ENCODE results near the gene TMUB1. TPM values are rescaled to one million over a fixed set of nuclear protein-coding genes. Genes with fewer than 3 reads are reported as not detected.

Gene TMUB1
- polyA plus RNA-seq, 3 donors from 2014 or later: 47.5 to 57.5 (median 49.6) TPM

DNA sequence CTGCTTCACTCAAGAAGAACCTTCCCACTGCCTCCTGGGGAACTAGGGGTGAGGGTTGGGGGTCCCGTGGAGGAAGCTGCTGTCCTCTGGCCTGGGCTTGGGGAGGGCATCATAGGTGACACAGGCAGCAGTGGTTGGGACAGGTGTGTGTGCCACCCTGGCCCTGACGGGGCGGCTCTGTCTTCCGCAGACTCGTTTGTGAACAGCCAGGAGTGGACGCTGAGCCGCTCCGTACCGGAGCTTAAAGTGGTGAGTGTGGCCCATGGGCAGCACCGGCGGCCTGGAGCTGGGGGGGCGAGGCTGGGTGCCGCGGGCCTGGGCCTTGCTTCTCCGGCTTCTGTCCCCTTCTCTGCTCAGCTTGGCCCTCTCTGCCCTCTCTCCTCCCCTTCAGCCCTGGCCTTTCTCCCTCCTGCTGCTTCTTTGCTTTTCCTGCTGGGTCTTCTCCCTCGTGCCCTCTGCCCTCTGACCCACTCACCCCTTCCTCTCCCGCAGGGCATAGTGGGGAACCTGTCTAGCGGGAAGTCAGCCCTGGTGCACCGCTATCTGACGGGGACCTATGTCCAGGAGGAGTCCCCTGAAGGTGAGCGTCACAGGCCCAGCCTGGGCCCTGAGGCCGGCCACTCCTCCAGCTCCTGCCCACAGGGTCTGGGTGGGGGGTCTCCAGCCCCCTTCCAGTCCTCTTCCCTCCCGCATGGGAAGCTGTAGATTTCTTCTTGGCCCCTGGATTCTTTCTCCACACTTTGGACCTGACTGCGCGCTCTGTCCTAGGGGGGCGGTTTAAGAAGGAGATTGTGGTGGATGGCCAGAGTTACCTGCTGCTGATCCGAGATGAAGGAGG is 33.5 kb upstream of the TMUB1 start:
- H3K36me3 Mint-ChIP-seq: peaks cover 4 to 16% (median 5%) of the 10 kb centered on the region in 3 donors

DNA sequence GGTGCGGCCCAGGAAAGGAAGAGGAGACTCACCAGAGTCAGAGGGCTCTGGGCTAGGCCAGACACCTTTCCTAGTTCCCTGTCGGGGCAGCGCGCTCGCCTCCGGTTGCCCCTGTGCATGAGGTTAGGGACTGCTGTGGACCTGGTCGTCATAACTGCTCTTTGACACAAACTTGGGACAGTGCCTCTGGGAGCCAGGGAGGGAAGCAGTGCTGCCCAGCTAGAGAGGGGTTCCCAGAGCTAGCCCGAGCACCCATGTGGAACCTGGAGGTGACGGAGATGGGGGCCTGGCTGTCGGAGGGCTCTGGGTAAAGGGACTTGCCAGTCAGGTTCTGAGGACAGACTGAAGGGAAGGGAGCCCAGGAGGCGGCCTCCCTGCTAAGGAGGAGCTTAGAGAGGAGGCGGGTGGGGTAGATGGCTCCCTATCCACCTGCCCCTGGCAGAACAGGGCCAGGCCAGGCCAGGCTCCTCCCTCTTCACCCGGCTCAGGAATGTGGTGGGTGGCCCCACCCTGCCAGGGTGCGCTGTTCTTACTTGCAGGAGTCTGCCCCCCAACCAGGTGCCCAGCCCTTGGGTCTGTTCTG is 32.6 kb upstream of the TMUB1 start:
- Mint-ChIP-seq H3K27ac (no peak overlapping the region), H3K9me3 (no peaks in the 10 kb centered on the region)
- no peak for DNase-seq

More for the DNA sequence above, 33.5 kb upstream of the TMUB1 start:
- H3K9me3 Mint-ChIP-seq: no peaks in the 10 kb centered on the region
- H3K27me3 Mint-ChIP-seq (ENCODE audit: low read depth in 3 of 3): peaks cover 2 to 5% (median 3%) of the 10 kb centered on the region in 3 donors
- no peak for DNase-seq
- peak overlapping the region in 2 of 5 donors; percentile 11 to 33 for H3K4me3 Mint-ChIP-seq
- H3K4me1 Mint-ChIP-seq: peaks cover 0 to 6% of the 10 kb centered on the region in 2 donors
- no peak overlapping the region for H3K27ac Mint-ChIP-seq

DNA sequence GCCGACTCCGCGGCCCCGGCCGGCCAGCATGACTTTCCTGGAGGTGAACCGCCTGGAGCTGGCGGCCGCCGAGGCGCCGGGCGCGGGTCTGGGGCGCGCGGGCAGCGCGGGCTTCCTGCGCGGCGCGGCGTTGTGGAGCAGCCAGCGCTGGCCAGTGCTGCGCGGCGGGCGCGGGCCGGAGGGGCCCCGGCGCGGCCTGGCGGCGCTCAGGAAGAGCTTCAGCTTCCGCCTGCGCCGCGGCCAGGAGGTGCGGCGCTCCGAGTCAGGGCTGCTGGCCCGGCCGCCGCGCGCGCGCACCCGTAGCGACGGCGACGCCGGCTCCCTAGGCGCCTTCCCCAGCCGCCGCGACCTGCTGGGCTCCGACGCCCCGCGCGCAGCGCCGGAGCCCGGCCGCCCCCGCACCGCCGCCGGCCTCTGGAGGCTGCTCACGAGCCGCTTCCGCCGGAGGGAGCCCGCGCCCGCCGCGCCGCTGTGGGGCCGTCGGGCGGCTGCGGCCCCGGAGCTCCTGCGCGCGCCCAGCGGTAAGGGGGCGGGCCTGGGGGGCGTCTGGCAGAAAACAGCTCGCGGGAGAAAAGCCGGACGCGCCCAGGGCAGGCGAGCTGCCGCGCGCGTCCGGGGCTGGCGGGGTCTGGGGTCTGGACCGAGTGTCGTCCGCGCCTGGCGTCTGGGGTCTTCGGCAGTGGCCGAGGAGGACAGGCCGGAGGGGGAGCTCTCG is 32.0 kb upstream of the TMUB1 start:
- H3K9me3 Mint-ChIP-seq: no peaks in the 10 kb centered on the region
- H3K36me3 Mint-ChIP-seq: peaks cover 0 to 8% (median 0%) of the 10 kb centered on the region in 3 donors
- no peak overlapping the region for H3K27ac Mint-ChIP-seq
- H3K4me1 Mint-ChIP-seq: peaks cover 0 to 8% of the 10 kb centered on the region in 2 donors
- peaks cover 2 to 5% (median 4%) of the 10 kb centered on the region in 3 donors for H3K27me3 Mint-ChIP-seq (ENCODE audit: low read depth in 3 of 3)
- DNase-seq: peak in 1 of 3 donors; percentile 21
- peak overlapping the region; percentile 35 to 66 (median 51) for H3K4me3 Mint-ChIP-seq

More for the DNA sequence above, 32.6 kb upstream of the TMUB1 start:
- peaks cover 0 to 6% of the 10 kb centered on the region in 2 donors for H3K4me1 Mint-ChIP-seq
- peaks cover 2 to 5% (median 3%) of the 10 kb centered on the region in 3 donors for H3K27me3 Mint-ChIP-seq (ENCODE audit: low read depth in 3 of 3)
- peak overlapping the region; percentile 35 to 66 (median 51) for H3K4me3 Mint-ChIP-seq
- peaks cover 0 to 11% (median 0%) of the 10 kb centered on the region in 3 donors for H3K36me3 Mint-ChIP-seq

DNA sequence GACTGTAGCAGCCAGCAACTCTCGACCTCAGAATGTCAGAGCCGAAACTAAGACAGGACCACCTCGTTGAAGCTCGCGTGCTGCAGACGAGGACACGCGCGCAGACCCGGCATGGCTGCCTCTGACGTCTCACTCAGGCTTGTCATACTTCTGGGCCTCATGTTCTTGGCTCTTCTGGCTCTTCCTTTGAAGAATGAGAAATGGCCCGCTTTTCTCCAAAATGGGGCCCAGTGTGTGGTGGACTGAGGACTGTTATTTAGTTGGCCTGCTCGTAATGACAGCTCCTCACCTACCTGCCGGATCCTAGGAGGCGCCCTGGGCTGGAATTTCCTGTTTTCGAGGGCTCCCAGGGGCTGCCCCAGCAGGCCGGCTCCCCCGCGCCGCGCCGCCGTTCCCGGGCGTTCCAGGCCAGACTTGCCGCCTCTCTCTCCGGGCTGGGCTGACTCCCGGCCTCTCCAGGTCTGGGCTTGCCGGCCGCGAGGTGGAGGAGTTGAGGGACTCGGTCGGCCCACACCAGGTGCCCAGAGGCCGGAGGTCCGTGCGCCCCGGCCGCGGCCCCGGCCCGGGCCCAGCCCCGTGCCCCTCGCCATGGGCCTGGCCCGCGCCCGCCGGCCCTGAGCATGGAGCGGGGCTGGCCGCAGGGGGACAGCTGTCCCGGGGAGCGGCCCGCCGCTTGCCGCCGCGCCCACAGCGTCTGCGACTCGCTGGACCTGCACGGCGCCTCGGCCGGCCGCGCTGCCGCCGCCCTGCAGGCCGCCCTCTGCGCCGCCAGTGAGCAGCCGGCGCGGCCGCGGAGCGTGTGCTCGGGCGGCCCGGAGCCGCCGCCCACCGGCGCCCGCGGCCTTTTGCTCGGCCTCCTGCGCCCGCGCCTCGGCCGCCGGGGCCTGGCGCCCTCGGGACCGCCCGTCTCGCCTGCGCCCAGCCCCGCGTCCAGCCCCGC is 31.1 kb upstream of the TMUB1 start:
- peak overlapping the region; percentile 26 to 60 (median 30) for H3K4me3 Mint-ChIP-seq
- peaks cover 0 to 8% (median 0%) of the 10 kb centered on the region in 3 donors for H3K36me3 Mint-ChIP-seq
- DNase-seq: no peak
- H3K27me3 Mint-ChIP-seq (ENCODE audit: low read depth in 3 of 3): peaks cover 2 to 6% (median 5%) of the 10 kb centered on the region in 3 donors
- no peaks in the 10 kb centered on the region for H3K9me3 Mint-ChIP-seq
- no peak overlapping the region for H3K27ac Mint-ChIP-seq
- H3K4me1 Mint-ChIP-seq: peaks cover 0 to 10% of the 10 kb centered on the region in 2 donors

DNA sequence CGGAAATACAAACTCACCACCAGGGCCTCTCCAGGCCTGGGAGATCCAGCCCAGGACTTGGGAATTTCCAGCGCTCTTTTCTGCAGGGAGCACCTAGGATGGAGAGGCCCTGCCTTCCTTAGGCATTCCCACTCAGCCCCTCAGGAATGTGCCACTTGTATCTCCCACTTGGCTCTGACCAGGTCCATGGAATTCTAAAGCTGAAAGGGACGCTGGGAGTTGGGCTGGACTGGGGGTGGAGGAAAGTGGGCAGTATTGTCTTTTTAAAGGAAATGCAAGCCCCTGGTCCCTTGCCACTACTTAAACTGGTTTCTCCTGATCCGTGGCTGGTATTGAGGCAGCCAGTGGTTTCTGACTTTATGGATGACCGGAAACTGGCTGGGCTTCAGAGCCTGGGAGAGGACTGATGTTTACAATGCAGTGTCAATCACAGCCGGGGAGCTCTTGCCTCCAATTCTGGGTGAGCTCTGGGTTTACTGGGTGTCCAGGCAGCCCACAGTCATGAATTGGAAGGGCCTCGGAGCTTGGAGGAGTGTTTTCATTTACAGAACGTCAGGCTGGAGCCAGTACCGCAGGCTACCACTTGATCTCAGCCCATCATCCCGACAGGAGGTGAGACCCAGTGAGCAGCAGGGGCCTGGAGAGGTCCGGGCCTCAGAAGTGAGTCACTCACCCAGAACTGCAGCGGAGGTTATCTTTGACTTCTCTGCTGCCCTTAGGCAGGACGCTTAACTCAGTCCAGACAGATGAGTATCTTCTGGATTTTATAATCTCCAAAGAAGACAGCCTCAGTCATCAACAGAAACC is 30.3 kb upstream of the TMUB1 start:
- Mint-ChIP-seq H3K36me3 (peaks cover 0 to 1% (median 0%) of the 10 kb centered on the region in 3 donors), H3K27me3 (ENCODE audit: low read depth in 3 of 3) (peaks cover 2 to 6% (median 6%) of the 10 kb centered on the region in 3 donors), H3K4me3 (peak overlapping the region; percentile 26 to 60 (median 30)), H3K9me3 (no peaks in the 10 kb centered on the region), H3K4me1 (peaks cover 0 to 10% of the 10 kb centered on the region in 2 donors), H3K27ac (no peak overlapping the region)
- no peak for DNase-seq

DNA sequence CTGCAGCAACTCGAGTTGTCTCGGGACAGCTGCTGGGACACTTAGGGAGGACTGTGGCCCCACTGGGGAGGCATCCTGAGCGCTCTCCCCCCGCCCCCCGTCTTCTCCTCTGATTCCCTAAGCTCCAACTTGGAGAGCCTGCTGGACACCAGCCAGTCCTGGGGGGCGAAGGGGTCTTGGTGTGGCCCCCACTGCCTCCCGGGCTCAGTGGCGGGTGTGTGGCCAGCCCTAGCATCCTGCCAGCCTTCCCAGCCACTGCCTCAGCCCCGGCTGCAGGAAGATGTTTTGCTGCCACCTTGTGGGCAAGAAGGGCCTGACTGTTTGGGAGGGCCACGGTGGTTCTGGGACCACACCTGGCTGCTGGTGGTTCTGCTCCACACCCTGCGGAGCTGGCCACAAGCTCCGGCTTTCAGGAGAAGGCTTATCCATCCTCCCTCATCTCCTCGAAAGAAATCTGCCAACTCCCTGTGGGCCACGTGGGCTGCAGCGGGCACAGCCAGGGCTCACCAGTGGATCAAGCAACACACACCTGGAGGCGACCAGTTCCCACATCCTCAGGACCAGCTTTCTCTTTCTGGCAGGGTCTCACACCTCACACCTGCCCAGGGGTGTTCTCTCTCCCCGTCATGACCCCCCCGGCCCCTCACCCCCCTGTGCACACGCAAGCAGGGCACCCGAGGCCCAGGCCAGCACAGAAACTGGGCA is 27.8 kb upstream of the TMUB1 start:
- Mint-ChIP-seq H3K27me3 (ENCODE audit: low read depth in 3 of 3) (peaks cover 2 to 6% (median 6%) of the 10 kb centered on the region in 3 donors), H3K36me3 (no peaks in the 10 kb centered on the region), H3K9me3 (no peaks in the 10 kb centered on the region), H3K27ac (no peak overlapping the region), H3K4me3 (no peak overlapping the region), H3K4me1 (peaks cover 0 to 10% of the 10 kb centered on the region in 2 donors)
- peak; percentile 66 to 71 (median 66) for DNase-seq

DNA sequence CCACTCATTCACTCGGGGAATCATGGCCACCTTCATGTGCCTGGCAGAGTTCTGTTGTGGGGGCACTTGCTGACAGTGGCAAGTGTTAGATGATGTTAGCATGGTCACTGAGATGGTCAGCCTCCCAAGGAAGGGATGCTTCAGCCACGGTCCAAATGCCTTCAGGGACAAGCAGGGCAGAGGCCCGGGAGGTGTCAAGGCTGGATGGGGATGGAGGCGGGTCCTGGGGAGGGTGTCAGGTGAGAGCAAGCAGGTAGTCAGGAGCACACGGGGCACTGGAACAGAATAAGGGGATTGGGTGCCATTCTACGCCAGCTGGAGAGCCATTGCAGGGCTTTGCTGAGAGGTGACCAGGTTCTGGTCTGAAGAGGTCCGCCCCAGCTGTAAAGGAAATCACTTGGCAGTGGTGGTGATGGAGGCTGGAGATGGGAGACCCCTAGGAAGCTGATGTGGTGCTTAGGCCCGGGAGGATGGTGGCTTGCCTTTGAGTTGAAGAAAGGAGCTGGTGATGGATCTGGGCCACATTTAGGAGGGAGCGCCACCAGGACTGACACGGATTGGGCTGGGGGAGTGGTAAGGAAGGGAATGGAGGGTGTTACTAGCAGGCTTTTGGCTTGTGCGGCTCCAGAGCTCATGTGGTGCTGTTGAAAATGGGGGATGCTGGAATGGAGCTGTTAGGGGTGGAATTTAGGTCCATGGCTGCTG is 27.1 kb upstream of the TMUB1 start:
- DNase-seq: no peak
- Mint-ChIP-seq H3K27me3 (ENCODE audit: low read depth in 3 of 3) (peaks cover 2 to 6% (median 3%) of the 10 kb centered on the region in 3 donors), H3K4me3 (no peak overlapping the region), H3K4me1 (peaks cover 0 to 6% of the 10 kb centered on the region in 2 donors), H3K36me3 (no peaks in the 10 kb centered on the region), H3K27ac (peak overlapping the region in 1 of 6 donors; percentile 23), H3K9me3 (no peaks in the 10 kb centered on the region)

DNA sequence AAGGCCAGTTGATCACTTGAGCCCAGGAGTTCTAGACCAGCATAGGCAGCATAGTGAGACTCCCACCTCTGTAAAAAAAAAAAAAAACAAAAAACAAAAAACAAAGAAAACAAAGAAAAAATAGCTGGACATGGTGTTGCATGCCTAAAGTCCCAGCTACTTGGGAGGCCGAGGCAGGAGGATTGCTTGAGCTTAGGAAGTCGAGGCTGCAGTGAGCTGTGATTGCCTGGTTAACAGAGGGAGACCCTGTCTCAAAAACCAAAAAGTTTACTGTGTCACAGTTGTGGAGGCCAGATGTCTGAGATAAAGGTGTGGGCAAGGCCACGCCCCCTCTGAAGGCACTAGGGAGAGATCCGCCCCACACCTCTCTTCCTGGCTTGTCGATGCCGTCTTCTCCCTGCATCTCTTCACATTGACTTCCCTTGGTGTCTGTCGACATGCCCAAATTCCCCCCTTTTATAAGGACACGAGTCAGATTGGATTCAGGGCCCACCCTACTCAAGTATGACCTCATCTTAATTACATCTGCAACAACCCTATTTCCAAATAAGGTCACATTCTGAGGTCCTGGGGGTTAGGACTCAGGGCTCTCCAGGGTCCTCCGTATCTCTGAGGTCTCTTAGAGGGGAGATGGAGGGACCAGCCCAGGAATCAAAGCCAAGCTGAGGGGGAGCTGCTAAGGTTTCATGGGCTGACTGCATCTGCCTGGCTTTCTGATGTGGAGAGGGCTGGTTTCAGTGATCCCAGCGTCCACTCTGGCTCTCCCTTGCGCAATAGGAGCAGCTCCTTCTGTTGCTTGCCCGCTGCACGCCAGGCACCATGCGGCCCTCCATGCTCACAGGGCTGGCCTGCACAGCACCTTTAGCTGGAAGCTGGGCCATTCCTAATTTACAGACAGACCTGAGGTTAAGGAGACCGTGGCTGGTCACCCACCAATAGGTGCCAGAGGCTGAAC is 26.1 kb upstream of the TMUB1 start:
- H3K27ac Mint-ChIP-seq: no peak overlapping the region
- H3K4me1 Mint-ChIP-seq: peaks cover 0 to 6% of the 10 kb centered on the region in 2 donors

DNA sequence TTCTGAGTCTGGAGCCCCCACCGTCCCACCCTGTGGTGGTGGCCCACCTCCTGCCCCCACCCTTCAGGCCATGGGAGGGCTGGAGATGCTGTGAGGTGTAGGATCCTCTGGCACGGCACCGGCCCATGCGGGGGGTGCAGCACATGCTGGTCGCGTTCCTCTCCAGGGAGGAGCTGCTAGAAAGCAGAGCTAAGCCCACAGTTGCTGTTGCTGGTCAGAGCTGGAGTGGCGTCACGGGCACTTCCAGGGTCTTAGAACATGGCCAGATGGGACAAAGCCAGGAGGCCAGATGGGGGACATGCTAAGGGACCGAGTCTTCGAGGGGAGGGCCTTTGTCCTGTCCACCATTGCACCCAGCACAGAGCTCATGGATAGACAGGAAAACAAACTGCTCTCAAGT is 24.6 kb upstream of the TMUB1 start:
- Mint-ChIP-seq H3K27ac (no peak overlapping the region), H3K27me3 (ENCODE audit: low read depth in 3 of 3) (peaks cover 0 to 4% (median 3%) of the 10 kb centered on the region in 3 donors), H3K4me3 (no peak overlapping the region), H3K4me1 (peaks cover 0 to 6% of the 10 kb centered on the region in 2 donors), H3K36me3 (peaks cover 0 to 5% (median 0%) of the 10 kb centered on the region in 3 donors), H3K9me3 (no peaks in the 10 kb centered on the region)
- no peak for DNase-seq

More for the DNA sequence above, 26.1 kb upstream of the TMUB1 start:
- no peak for DNase-seq
- H3K27me3 Mint-ChIP-seq (ENCODE audit: low read depth in 3 of 3): peaks cover 2 to 6% (median 3%) of the 10 kb centered on the region in 3 donors
- no peaks in the 10 kb centered on the region for H3K9me3 Mint-ChIP-seq
- no peak overlapping the region for H3K4me3 Mint-ChIP-seq
- peaks cover 0 to 5% (median 0%) of the 10 kb centered on the region in 3 donors for H3K36me3 Mint-ChIP-seq

DNA sequence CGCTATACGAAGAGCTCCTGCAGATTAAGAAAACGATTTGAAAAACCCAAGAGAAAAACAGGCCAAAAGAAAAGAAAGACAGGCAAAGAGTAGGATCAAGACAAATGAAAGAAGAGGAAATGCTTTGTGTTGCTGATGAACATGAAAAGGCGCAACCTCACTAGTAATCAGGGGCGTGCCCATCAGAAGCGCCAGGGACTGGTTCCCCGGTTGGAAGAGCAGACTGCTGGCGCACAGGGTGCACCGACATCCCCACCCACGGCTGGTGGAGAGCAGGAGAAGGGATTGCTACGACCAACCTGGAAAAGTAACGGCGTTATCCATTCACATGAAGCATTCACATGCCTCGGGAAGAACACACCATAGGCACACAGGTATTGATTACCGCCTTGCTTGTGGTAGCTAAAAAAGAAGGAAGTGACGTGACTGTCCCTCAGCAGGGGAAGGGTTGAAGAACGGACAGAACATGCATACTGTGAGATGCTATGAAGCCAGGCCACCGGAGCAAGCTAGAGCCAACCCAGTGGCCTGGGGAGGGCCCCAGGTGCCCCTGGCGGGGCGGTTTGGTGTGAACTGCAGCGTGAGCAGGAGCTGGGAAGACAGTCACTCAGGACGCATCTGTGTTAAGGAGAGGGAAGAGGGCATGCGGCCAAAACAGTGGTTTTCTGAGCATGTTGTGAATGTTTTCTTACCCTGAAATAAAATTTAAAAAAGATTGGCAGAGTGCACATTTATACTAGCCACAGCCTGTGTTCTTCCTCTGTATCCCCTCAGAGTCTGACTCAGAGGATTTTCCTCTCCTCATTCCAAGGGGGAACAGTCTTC is 21.3 kb upstream of the TMUB1 start:
- Mint-ChIP-seq H3K27me3 (ENCODE audit: low read depth in 3 of 3) (peaks cover 0 to 2% (median 0%) of the 10 kb centered on the region in 3 donors), H3K9me3 (no peaks in the 10 kb centered on the region), H3K4me1 (no peaks in the 10 kb centered on the region), H3K4me3 (no peak overlapping the region), H3K27ac (peak overlapping the region in 1 of 6 donors; percentile 32), H3K36me3 (peaks cover 0 to 5% (median 0%) of the 10 kb centered on the region in 3 donors)
- DNase-seq: no peak
